ENCODE results near the gene ZFAND3.

The ZFAND3 gene

GRCh38 chr6:38141716-38142115 is 322.2 kb downstream of the ZFAND3 start:
- no peak for DNase-seq

- no peak for DNase-seq
These were observed 322.8 kb downstream of the ZFAND3 start for GRCh38 chr6:38142178-38142902.

GRCh38 chr6:38143191-38144150 is 323.9 kb downstream of the ZFAND3 start:
- DNase-seq, result no peak

GRCh38 chr6:38144365-38144945 is 324.9 kb downstream of the ZFAND3 start:
- DNase-seq, result no peak

- DNase-seq, result no peak
These were observed 326.6 kb downstream of the ZFAND3 start for GRCh38 chr6:38146021-38146733.

GRCh38 chr6:38146734-38147027 is 327.2 kb downstream of the ZFAND3 start:
- no peak for DNase-seq

- no peak for DNase-seq
These were observed 329.1 kb downstream of the ZFAND3 start for GRCh38 chr6:38148606-38149005.

- no peak for DNase-seq
These were observed 330.0 kb downstream of the ZFAND3 start for GRCh38 chr6:38149531-38149930.

- DNase-seq, result no peak
These were observed 330.5 kb downstream of the ZFAND3 start for GRCh38 chr6:38150021-38150420.

- DNase-seq, result no peak
These were observed 331.3 kb downstream of the ZFAND3 start for GRCh38 chr6:38150681-38151296.

- DNase-seq, result no peak
These were observed 332.3 kb downstream of the ZFAND3 start for GRCh38 chr6:38151580-38152500.

- no peak for DNase-seq
These were observed 333.1 kb downstream of the ZFAND3 start for GRCh38 chr6:38152620-38153019.

GRCh38 chr6:38153076-38153797 is 333.7 kb downstream of the ZFAND3 start:
- no peak for DNase-seq

- no peak for DNase-seq
These were observed 334.3 kb downstream of the ZFAND3 start for GRCh38 chr6:38153798-38154345.

- DNase-seq, result no peak
These were observed 335.2 kb downstream of the ZFAND3 start for GRCh38 chr6:38154731-38155130.

- no peak for DNase-seq
These were observed 335.6 kb downstream of the ZFAND3 start for GRCh38 chr6:38155144-38155543.

GRCh38 chr6:38155621-38156204 is 336.2 kb downstream of the ZFAND3 start:
- DNase-seq, result no peak

- no peak for DNase-seq
These were observed 337.5 kb downstream of the ZFAND3 start for GRCh38 chr6:38156818-38157565.

GRCh38 chr6:38157905-38158304 is 338.4 kb downstream of the ZFAND3 start:
- DNase-seq, result no peak
